GM18867 (cell line): Measurements from ENCODE around the gene GDF2.

Experiments used
- ATAC-seq: cut with Tn5 transposase; IDR thresholded peaks from one replicate; pipeline ENCODE4 v1.9.1; 2021; ENCODE audit warnings: mild to moderate bottlenecking, moderate library complexity; ENCODE audit not compliant: unreplicated experiment

GDF2 gene

GRCh38 chr10:47311193-47311931 lies 10.9 kb upstream of the GDF2 start:
- ATAC-seq, result no peak

GRCh38 chr10:47311932-47312662 lies 10.2 kb upstream of the GDF2 start:
- peak; percentile 78 for ATAC-seq

DNA sequence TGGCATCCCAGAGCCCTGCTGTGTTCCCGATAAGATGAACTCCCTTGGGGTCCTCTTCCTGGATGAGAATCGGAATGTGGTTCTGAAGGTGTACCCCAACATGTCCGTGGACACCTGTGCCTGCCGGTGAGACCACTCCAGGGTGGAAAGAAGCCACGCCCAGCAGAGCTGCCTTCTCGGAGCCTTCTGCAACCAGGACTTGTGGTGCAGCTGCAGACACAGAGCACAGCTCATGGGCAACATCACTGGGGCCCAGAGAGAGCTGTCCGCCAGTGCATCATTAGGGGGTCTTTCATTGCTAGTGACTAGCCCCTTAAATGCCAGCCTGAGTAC lies 9.6 kb upstream of the GDF2 start:
- no peak for ATAC-seq

DNA sequence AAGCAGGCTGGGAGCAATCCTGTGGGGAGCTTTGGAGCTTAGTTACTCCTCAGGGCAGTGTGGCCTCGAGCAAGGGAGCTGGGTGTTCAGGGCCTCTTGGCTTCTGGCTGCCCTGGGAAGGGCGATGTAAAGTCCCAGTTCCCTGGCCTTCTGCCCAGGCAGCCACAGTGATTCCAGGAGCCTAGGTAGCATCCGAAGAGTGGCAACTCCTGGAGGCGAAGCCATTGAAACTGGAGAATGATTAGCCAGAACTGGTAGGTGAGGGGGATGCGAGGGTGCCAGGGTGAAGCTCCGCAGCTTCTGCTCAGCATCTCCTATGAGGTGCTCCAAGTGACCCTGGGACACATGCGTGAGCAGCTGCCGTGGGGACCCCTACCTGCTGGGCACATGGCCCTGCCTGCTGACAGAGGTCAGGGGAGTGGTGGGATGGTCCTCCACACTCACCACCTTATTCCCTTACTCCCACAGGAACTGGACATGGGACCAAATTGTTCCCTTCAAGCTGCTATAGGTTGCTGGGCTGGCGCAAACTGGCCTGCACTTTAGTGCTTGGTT lies 7.8 kb upstream of the GDF2 start:
- ATAC-seq, result no peak

DNA sequence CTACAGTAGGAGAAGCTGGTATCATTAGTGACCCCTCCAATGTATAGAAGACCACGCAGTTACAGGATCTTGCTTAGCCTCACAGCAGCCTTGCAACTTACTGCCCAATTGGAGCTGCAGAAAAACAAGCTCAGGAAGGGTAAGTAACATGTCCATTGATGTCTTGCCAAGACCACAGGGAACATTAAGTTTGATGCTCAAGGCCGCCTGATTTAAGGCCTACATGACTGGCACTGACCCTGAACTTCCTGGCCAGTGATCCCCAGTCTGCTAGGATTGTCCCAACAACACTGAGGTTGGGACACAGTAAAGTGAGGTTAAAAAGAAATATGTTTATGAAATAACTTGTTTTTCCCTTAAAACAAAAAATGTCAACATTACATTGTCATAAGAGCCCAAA lies 6.8 kb upstream of the GDF2 start:
- no peak for ATAC-seq

DNA sequence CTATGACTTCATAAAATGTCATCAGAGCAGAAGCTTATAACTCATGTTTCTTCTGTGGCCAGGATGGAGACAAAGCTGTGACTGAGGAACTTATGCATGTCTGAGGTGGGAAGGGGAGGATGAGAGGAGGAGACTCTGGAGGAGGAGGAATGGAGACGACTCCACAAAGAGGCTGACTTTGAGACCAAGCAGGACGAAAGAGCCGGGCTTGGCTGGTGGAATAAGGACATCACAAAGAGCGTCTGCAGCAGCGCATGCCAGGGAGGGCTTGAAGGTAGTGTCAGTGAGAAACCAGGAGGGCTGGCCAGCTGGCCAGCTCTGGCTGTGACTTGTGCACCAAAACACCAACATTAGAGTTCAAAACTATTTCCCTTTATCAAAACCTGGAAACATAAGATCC lies 6.1 kb upstream of the GDF2 start:
- no peak for ATAC-seq

DNA sequence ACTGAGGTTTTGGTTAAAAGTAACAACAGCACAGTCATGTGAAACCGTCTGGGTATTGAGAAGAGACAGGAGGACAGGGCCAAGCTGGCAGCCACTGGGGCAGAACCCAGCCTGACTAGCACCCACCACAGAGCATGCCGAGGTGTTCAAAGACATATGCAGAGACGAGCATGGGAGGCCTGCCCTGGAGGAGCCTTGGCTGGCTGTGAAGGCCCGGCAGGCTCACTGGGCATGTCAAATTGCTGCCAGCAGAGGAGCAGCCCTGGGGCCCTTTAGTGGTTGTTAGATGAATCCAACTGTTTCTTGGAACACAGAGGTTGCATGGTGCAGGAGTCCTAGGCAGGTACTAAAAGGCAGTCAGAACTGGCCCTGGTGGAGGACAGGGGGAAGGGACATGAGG lies 5.0 kb upstream of the GDF2 start:
- ATAC-seq, result no peak

- ATAC-seq, result no peak
Measured at GRCh38 chr10:47318706-47319105, 3.5 kb upstream of the GDF2 start.

- ATAC-seq, result no peak
Measured at GRCh38 chr10:47319784-47320183, 2.5 kb upstream of the GDF2 start.

- ATAC-seq, result no peak
Measured at GRCh38 chr10:47320812-47321211, 1.4 kb upstream of the GDF2 start.

- no peak for ATAC-seq
Measured at GRCh38 chr10:47321521-47322195, 596 bp upstream of the GDF2 start.

- no peak for ATAC-seq
Measured at GRCh38 chr10:47323087-47323486, 833 bp downstream of the GDF2 start.

DNA sequence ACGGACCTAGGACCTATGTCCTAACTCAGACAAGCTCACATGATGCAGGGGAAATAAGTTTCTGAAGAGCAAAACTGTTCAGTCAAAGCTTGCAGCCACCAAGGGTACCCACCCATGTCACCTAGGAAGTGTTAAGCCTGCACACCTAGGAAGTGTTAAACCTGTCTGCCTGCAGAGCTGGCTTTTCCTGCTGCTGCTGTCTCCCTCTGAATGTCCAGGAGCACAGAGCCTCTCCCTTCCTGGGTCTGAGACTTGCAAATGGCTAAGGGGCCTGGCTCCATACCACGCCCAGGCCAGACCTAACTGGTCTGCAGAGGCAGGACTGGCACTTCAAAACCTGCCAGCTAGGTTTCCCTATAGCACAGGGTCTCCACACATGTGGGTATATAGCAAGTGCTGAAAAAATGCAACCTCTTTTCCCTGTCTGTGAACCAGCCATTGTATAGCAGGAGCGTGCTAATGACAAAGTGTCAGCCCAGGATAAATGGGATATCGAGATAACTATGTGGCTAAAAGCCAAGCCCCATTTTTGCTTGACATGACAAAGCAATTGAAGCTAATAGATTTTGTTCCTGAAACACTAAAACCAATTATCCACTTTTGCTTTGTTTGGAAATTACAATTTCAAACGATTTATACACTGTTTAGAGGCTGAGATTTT lies 1.5 kb downstream of the GDF2 start:
- ATAC-seq, result no peak

DNA sequence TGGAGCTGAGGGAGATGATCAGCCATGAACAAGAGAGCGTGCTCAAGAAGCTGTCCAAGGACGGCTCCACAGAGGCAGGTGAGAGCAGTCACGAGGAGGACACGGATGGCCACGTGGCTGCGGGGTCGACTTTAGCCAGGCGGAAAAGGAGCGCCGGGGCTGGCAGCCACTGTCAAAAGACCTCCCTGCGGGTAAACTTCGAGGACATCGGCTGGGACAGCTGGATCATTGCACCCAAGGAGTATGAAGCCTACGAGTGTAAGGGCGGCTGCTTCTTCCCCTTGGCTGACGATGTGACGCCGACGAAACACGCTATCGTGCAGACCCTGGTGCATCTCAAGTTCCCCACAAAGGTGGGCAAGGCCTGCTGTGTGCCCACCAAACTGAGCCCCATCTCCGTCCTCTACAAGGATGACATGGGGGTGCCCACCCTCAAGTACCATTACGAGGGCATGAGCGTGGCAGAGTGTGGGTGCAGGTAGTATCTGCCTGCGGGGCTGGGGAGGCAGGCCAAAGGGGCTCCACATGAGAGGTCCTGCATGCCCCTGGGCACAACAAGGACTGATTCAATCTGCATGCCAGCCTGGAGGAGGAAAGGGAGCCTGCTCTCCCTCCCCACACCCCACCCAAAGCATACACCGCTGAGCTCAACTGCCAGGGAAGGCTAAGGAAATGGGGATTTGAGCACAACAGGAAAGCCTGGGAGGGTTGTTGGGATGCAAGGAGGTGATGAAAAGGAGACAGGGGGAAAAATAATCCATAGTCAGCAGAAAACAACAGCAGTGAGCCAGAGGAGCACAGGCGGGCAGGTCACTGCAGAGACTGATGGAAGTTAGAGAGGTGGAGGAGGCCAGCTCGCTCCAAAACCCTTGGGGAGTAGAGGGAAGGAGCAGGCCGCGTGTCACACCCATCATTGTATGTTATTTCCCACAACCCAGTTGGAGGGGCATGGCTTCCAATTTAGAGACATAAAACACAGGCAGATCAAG lies 3.3 kb downstream of the GDF2 start:
- no peak for ATAC-seq

GRCh38 chr10:47326306-47326926 lies 4.2 kb downstream of the GDF2 start:
- ATAC-seq, result no peak

DNA sequence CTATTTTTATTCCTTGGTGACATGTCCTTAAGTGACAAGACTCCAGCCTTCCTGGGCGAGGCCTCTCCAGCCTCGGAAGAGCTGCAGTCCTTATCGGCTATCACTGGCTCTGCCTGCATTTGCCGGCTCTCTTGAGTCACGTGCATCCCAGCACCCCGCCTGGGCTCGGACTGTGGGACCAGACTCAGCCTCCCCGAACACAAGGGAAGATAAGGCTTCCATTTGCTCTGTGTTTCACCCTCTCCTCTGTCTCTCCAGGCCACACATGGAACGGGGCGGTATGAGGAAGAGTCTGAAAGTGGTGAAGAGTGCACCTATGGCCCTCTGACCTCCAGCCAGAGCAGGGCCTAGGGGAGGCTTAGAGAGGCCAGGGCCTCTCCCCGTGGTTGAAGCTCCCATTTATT lies 4.7 kb downstream of the GDF2 start:
- no peak for ATAC-seq

GRCh38 chr10:47329855-47330254 lies 7.6 kb downstream of the GDF2 start:
- ATAC-seq, result no peak

DNA sequence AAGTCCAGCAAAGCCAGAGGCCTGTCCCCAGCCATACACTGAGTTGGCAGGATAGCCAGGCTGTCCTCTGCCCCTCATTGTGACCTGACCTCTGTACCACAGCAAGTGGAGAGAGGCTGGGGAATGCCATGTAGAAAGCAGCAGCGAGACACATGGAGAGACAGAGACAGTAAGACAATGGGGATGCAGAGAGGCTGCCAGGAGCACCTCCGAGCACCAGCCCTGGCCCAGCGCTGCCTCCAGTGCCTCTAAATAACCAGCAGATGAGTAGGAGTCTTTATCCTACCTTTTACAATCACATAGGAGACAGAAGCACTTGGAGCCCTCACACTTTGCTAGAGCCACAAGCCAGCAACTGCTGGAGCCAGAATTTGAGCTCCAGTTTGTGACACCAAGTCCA lies 8.1 kb downstream of the GDF2 start:
- ATAC-seq, result no peak

DNA sequence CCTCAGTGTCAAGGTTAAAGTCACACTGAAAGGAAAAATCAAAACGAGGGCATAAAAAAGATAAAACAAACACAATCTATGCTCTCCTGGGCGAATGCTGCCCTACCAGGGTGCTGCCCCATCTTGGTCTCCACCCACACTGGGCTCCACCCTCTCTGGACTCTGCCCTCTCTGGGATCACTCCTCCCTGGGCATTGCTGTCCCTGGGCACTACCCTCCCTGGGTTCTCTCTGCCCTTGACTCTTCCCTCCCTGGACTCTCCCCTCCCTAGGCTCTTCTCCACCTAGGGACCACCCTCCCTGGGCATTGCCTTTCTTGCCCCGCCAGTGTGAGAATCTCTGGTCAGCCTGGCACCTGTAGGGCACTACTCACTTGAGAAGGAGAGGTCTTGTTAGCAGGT lies 8.6 kb downstream of the GDF2 start:
- no peak for ATAC-seq

DNA sequence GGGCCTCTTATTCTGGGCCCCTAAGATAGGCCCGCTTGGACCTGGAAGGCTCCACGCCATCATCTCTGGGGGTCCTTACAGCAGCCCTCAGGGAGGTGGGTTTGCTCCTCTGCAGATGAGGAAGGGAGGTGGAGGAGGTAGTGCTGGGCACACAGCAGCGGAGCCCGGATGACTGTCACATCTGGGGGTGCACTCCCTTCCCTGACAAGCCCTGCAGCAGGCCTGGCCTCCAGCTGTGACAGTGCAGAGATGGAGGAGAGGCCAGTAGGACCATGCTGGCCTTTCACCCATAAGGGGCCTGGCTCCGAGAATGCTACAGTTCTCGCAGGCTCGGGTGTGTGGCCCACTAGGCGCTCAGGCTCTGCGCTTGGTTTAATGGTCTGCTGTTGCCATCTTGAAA lies 9.2 kb downstream of the GDF2 start:
- ATAC-seq, result no peak
